Measurements from ENCODE around the gene ARL3.

Gene ARL3

GRCh38 chr10:102634686-102635085 lies 79.5 kb downstream of the ARL3 start:
- DNase-seq (ENCODE audit: low read depth), result no peak

DNA sequence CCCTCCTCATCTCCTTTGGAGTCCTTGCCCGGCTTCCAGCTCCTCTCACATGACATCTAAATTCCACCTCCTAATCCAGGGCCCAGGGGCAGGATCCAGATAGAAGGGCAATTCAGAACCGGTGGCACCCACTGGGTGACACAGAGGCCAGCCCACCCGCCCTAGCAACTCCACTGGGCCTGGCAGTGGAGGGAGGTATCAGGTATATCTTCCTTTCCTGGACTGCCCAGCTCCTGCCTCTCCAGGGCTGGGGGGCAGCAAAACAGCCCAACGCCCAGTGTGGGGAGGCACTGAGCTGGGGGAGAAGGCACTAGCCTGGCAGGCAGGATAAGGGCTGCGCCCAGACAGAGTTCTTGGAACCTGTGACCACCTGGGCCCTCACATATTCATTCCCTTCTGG lies 80.3 kb downstream of the ARL3 start:
- DNase-seq (ENCODE audit: low read depth), result no peak

GRCh38 chr10:102633287-102633686 lies 80.9 kb downstream of the ARL3 start:
- no peak for DNase-seq (ENCODE audit: low read depth)

DNA sequence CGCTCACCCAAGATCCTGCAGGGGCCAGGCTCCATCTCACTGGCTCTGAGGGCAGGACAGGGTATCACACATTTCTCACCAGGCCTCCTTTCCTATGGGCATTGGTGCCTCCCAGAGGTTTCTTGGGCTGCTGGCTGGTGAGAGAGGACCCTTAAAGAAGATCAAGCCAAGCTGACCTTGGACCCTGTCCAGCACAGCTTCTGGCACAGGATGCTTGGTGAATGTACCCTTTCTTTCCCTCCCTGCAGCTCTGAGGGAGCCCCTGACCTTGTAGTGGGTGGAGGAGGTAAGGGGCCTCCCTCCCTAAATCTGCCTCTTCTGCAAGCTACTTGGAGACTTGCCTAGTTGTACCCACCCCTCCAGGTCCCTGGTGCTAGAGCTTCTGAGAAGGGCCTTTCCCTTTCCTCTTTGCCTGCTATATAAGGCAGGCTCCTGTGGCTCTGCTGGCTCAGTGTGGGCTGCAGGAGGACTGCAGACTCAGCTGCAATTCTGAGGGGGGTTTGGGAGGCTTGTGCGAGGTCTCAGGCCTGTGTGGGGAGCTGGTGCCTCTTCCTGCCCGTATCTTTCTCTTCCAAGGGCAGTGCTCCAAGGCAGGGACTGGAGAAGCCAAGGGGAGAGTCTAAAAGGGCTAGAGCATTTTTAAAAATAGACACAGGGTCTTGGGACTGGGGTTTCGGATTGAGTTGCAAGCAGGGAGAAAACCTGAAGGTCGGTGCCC lies 81.6 kb downstream of the ARL3 start:
- DNase-seq (ENCODE audit: low read depth), result no peak

GRCh38 chr10:102631525-102632393 lies 82.4 kb downstream of the ARL3 start:
- no peak for DNase-seq (ENCODE audit: low read depth)

DNA sequence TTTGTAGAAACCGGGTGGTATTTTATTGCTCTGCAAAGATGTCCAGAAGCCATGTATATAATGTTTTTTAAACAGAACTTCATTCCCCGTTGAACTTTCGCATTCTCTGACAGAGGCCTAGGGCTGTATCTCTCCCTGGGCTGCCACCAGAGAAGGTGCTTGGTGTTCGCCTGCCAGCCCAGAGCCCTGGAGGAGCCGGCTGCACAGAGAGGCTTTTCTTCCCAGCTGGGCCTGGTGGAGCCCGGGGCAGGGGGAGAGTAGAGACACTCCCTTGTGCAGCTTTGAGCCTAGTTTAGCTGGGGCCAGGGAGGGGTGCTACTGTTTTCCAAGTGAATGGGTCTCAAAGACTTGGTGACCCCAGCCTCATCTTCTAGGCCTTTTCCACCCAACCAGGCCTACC lies 83.5 kb downstream of the ARL3 start:
- DNase-seq (ENCODE audit: low read depth), result no peak

DNA sequence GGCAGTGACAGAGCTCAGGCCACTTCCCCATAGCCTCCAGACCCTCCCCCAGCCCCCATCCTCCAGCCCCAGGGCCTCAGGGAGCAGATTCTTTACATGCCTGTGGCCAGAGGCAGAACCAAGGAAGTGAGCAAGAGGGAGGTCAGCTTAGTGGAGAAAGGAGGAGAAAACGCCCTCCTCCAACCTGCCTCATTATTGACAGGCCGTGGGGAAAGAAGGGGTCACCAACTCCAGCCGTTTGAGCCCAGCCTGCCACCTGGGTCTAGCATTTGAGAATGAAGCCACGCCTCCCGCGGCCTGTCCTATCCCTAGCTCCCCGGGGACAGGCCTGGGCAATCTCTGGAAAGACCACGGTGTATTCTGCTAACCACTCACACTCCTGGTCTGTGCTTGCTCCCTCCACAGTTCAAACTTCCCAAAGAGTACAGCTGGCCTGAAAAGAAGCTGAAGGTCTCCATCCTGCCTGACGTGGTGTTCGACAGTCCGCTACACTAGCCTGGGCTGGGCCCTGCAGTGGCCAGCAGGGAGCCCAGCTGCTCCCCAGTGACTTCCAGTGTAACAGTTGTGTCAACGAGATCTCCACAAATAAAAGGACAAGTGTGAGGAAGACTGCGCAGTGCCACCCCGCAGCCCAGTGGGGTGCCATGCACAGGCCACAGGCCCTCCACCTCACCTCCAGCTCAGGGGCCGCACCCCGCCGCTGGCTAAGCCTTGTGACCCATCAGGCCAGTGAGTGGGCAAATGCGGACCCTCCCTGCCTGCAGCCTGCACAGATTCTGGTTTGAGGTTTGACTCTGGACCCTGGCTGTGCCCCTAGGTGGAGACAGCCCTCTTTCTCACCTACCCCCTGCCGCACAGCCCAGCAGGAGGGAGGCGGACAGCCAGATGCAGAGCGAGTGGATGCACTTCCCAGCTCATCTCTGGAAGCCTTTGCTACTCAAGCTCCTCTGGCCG lies 84.3 kb downstream of the ARL3 start:
- no peak for DNase-seq (ENCODE audit: low read depth)

GRCh38 chr10:102628451-102628911 lies 85.7 kb downstream of the ARL3 start:
- no peak for DNase-seq (ENCODE audit: low read depth)

DNA sequence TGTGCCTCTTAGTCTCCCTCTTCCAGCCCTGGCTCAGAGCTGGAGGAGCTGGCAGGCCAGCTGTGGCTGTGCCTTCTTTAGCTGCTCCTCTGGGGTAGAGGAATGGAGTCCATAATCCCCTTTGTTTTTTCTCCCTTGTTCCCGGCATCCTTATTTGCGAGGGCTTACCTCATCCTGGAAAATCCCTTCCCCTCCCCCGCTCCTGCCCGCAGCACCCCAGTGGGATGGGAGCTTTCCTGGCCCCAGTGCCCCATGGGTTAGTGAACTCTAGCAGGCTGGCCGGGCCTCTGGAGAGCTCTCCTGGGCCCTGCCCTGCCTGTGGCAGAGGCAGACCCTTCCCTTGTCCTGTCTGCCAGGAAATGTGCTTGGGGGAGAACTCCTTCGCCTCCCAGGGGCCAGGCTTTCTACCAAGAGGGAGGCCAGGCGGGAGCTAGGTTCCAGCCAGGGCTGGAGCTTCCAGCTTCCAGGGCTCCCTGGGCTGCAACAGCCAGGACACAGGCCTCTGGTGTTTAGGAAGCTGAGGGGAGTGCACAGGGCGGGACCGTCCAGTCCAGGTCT lies 86.4 kb downstream of the ARL3 start:
- DNase-seq (ENCODE audit: low read depth), result no peak

- DNase-seq (ENCODE audit: low read depth), result no peak
Observed at GRCh38 chr10:102627291-102627735, 86.9 kb downstream of the ARL3 start.

- DNase-seq (ENCODE audit: low read depth), result no peak
Observed at GRCh38 chr10:102626026-102626685, 88.0 kb downstream of the ARL3 start.

DNA sequence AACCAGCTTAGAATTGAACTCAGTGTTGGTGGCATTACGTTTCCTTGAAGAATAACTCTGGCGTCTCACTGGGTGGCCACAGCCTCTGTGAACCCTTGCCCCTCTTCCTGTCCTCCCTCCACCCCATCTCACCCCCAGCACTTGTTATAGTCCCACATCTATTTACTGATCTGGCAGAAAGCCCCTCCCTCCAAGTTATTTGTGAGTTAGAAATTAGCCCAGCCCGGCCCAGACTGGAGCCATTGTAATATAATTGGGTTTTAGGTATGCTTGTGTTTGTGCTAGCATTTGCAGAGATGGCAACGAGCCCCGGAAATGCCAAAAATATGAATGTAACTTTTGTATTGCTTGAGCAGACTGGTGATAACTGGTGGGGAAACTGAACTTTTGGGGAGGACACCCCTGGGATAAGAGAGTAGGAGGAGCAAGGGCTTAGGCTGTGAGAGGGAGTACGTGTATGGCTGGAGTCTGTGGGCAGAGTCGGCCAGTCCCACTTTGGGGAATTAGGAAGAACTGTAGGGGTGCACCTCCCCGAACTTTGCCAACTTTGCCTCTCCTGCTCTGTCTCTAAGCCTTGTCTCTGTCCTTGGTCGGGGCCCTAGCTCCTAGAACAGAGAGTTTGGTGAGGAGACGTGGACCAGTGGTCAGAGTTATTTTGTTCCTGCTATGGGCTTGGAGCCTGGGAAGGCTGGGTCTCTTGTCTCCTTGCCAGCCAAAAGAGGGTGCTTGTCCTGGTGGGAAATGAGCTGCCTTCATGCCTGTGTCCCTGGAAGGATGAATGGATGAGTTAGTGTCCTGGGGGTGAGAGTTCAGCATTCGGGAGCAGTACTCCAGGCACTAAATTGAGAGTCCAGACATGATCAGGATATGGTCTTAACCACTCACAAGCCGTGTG lies 89.2 kb downstream of the ARL3 start:
- DNase-seq (ENCODE audit: low read depth), result no peak

- no peak for DNase-seq (ENCODE audit: low read depth)
Observed at GRCh38 chr10:102624094-102624493, 90.1 kb downstream of the ARL3 start.
